GM12892 (cell line): ENCODE results near the gene NEK5.

ENCODE experiments used
- POLR2A ChIP-seq: IDR thresholded peaks from 2 replicates; pipeline ENCODE4 v1.6.1; 2011; ENCODE audit warnings: low read depth, low read length, control low read depth
- POLR2AphosphoS5 ChIP-seq: IDR thresholded peaks from 2 replicates; pipeline ENCODE4 v1.6.1; 2011; ENCODE audit warnings: low read depth, low read length, control low read depth
- TAF1 ChIP-seq: IDR thresholded peaks from 2 replicates; pipeline ENCODE4 v1.6.1; 2011; ENCODE audit warnings: low read depth, mild to moderate bottlenecking, control low read depth, low read length, borderline replicate concordance

DNA sequence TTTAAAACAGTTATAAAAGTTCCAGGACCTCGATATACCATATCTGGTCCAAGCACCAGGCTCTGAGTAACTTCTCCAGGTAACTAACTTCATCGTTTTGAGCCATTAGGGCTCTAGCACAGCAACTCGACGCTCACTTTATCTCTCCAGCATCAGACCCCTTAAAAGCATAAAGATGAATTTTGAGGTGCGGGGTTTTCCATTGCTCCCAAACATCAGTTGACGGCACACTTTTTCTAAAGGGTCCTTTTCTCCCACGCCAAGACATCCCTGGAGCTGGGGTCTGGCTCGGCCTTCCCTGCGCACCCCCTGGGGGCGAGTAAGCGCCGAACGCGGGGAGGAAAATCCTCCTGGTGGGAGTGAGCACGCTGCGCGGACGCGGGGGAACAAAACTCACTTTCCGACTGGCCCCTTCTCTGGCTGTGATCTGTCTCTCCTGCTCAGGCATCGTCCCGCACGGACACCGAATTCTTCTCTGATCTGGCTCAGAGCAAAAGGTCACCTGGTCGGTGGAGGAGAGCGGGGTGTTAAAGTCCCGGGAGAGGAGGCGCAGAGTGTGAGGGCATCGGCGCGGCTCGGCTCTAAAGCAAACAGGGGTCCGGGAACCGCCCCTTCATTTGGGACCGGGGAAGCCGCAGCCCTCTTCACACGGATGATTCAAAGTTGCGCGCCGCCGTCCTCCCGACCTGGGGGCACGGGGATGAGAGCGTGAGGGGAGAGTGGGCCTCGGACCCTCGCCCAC is 117.8 kb downstream of the NEK5 start, which contains the start of gene ATP7B:
- TF ChIP-seq POLR2AphosphoS5 (no peak), POLR2A (no peak), TAF1 (no peak)
